HFFc6 (cell line): ENCODE data around the gene KATNA1. TPM values are rescaled to one million over a fixed set of nuclear protein-coding genes. Genes with fewer than 3 reads are reported as not detected.

ENCODE experiments used
- DNase-seq: peaks from one replicate; pipeline ENCODE4 v3.0.0-alpha.2; 2018
- H3K27ac Mint-ChIP-seq: 2 replicates; pipeline ENCODE4 v1.8.0; 2020; ENCODE audit warnings: mild to moderate bottlenecking, mixed read lengths
- H3K27me3 Mint-ChIP-seq: 2 replicates; pipeline ENCODE4 v1.8.0; 2021; ENCODE audit warnings: mild to moderate bottlenecking, moderate library complexity, mixed read lengths; ENCODE audit not compliant: insufficient read depth
- H3K36me3 Mint-ChIP-seq: 2 replicates; pipeline ENCODE4 v1.8.0; 2021; ENCODE audit warnings: low read depth, mixed read lengths
- H3K4me1 Mint-ChIP-seq: 2 replicates; pipeline ENCODE4 v1.8.0; 2020; ENCODE audit warnings: low read depth, mixed read lengths
- H3K4me3 Mint-ChIP-seq: 2 replicates; pipeline ENCODE4 v1.8.0; 2020; ENCODE audit warnings: mild to moderate bottlenecking, moderate library complexity, mixed read lengths
- H3K9me3 Mint-ChIP-seq: 2 replicates; pipeline ENCODE4 v1.8.0; 2020; ENCODE audit warnings: mild to moderate bottlenecking, mixed read lengths
- CTCF ChIP-seq: fragments of 200-600 bp; sonication (generic); IDR thresholded peaks from 2 replicates; pipeline ENCODE4 v1.5.0; 2021; ENCODE audit warnings: antibody characterized with exemption, mild to moderate bottlenecking
- long read RNA-seq: library from polyadenylated mRNA; unstranded; transcript quantifications from one replicate; pipeline ENCODE4 v2.0.0, GENCODE V29; 2019
- total RNA-seq, 6 experiments: library from RNA; stranded (reverse); fragmentation: NEBNext Ultra II Directional; extraction: Animal tissue kit (Norgen Biotek cat#: 25700); gene quantifications; 2 replicates in 1 of 6; 3 replicates in 5 of 6; pipeline ENCODE4 v1.2.3, GENCODE V29; 2021

KATNA1 gene
- 10 to 100 TPM; 14.5 to 16.6 (median 16.1) TPM for total RNA-seq
- long read RNA-seq, transcript KATNA1-203 (11 exons, 1,984 nt) = major isoform, 19 of 27 reads
- long read RNA-seq, partial matches to known transcripts = 2 of 27 reads
- long read RNA-seq, other reads (novel, unspliced or antisense) = 4 of 27 reads

GRCh38 chr6:149648148-149649145 lies at the start of gene KATNA1:
Gene KATNA1 (minus strand): TSS chr6:149648714. CDS start chr6:149638547, 10,167 bp downstream.
- Mint-ChIP-seq H3K4me3 (peak within 1 kb of the TSS; percentile 88), H3K27me3 (no peaks in the 10 kb centered on the region; the same call in 1 of the 2 replicates), H3K36me3 (peaks cover 1% of the 10 kb centered on the region; the same call in 1 of the 2 replicates), H3K27ac (peak within 1 kb of the TSS; percentile 84), H3K4me1 (peaks cover 20% of the 10 kb centered on the region), H3K9me3 (no peaks in the 10 kb centered on the region)
- peak; percentile 67 for DNase-seq
- TF ChIP-seq CTCF = peak; percentile 37

DNA sequence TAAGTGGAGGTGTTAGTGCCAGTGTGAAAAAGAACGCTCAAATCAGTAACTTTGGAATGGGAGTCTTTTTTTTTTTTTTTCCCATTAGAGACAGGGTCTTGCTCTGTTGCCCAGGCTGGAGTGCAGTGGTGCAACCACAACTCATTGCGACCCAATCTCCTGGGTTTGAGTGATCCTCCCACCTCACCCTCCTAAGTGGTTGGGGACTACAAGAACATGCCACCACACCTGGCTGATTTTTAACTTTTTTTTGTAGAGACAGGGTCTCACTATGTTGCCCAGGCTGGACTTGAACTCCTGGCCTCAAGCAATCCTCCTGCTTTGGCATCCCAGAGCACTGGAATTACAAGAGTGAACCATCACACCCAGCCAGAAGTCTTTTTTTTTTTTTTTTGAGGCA lies 49.7 kb upstream of the KATNA1 start:
- peaks cover 26% of the 10 kb centered on the region for H3K4me1 Mint-ChIP-seq

GRCh38 chr6:149696901-149697300 lies 48.4 kb upstream of the KATNA1 start:
- Mint-ChIP-seq H3K9me3 (no peaks in the 10 kb centered on the region), H3K36me3 (peaks cover 6% of the 10 kb centered on the region; the same call in 1 of the 2 replicates), H3K27ac (peak overlapping the region; percentile 78), H3K4me3 (no peak overlapping the region), H3K27me3 (no peaks in the 10 kb centered on the region; the same call in 1 of the 2 replicates), H3K4me1 (peaks cover 22% of the 10 kb centered on the region)
- no peak for TF ChIP-seq CTCF
- DNase-seq = peak; percentile 78

More for the DNA sequence above, 49.7 kb upstream of the KATNA1 start:
- no peaks in the 10 kb centered on the region for H3K9me3 Mint-ChIP-seq
- no peak overlapping the region for H3K4me3 Mint-ChIP-seq
- no peak for DNase-seq
- no peak overlapping the region for H3K27ac Mint-ChIP-seq
- H3K36me3 Mint-ChIP-seq = no peaks in the 10 kb centered on the region
- no peaks in the 10 kb centered on the region; the same call in 1 of the 2 replicates for H3K27me3 Mint-ChIP-seq
- TF ChIP-seq CTCF = no peak

DNA sequence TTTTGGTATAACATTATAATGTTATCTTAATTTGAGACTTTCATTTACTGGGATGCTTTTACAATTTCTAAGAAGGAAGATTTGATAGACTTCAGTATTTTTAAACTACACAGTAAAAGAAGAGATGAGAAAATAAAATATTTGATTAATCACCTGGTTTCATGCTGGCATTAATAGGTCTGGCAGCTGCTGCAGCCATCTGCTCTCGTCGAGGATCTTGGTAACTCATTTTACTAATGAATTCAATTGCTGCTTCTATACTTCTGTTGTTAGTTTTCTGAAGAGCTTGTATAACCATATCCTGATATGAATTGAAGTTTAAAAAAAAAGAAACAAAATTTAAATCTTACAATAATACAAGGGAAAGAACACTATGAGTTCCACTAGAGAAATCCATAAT lies 46.4 kb upstream of the KATNA1 start:
- no peak overlapping the region for H3K4me3 Mint-ChIP-seq
- H3K4me1 Mint-ChIP-seq = peaks cover 12% of the 10 kb centered on the region
- H3K27ac Mint-ChIP-seq = no peak overlapping the region
- H3K9me3 Mint-ChIP-seq = no peaks in the 10 kb centered on the region
- H3K36me3 Mint-ChIP-seq = peaks cover 10% of the 10 kb centered on the region; the same call in 1 of the 2 replicates
- no peaks in the 10 kb centered on the region; the same call in 1 of the 2 replicates for H3K27me3 Mint-ChIP-seq
- no peak for TF ChIP-seq CTCF
- DNase-seq = no peak

- DNase-seq = no peak
- no peak for TF ChIP-seq CTCF
- Mint-ChIP-seq H3K27ac (no peak overlapping the region), H3K36me3 (peaks cover 10% of the 10 kb centered on the region; the same call in 1 of the 2 replicates), H3K4me1 (no peaks in the 10 kb centered on the region), H3K9me3 (no peaks in the 10 kb centered on the region), H3K27me3 (peaks cover 1% of the 10 kb centered on the region; the same call in 1 of the 2 replicates), H3K4me3 (no peak overlapping the region)
Observed at GRCh38 chr6:149691201-149691600, 42.7 kb upstream of the KATNA1 start.
